GM19025 (cell line): ENCODE measurements around the gene DPF3.

Experiments used
- ATAC-seq: cut with Tn5 transposase; IDR thresholded peaks from one replicate; pipeline ENCODE4 v1.9.1; 2021; ENCODE audit warnings: mild to moderate bottlenecking, low read depth, moderate library complexity; ENCODE audit not compliant: unreplicated experiment

DPF3 gene

GRCh38 chr14:72801836-72802587, 91.9 kb downstream of the DPF3 start:
- ATAC-seq, result no peak

DNA sequence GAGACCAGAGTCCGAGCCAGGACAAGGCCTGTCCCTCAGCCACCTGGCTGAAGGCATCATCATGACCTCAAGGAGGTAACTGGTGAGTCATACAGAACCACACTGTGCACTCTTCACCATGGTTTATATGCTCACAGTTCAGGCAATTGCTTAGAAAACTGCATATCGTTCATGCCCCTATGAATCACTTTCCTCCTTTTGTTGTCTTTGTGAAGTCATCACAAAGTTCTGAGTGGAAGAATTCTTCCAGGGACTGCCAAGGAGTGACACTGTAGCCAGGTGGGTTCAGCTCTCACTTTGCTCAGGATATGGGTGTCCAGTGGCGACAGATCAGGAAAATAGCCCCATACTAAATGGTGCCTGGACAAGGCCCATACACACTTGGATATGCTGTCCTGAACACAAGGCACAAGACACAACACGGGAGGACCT, 92.5 kb downstream of the DPF3 start:
- ATAC-seq, result no peak

- ATAC-seq, result no peak
Observed at GRCh38 chr14:72800848-72801370, 93.0 kb downstream of the DPF3 start.

- no peak for ATAC-seq
Observed at GRCh38 chr14:72800296-72800695, 93.6 kb downstream of the DPF3 start.

GRCh38 chr14:72796935-72797334, 97.0 kb downstream of the DPF3 start:
- ATAC-seq, result no peak

DNA sequence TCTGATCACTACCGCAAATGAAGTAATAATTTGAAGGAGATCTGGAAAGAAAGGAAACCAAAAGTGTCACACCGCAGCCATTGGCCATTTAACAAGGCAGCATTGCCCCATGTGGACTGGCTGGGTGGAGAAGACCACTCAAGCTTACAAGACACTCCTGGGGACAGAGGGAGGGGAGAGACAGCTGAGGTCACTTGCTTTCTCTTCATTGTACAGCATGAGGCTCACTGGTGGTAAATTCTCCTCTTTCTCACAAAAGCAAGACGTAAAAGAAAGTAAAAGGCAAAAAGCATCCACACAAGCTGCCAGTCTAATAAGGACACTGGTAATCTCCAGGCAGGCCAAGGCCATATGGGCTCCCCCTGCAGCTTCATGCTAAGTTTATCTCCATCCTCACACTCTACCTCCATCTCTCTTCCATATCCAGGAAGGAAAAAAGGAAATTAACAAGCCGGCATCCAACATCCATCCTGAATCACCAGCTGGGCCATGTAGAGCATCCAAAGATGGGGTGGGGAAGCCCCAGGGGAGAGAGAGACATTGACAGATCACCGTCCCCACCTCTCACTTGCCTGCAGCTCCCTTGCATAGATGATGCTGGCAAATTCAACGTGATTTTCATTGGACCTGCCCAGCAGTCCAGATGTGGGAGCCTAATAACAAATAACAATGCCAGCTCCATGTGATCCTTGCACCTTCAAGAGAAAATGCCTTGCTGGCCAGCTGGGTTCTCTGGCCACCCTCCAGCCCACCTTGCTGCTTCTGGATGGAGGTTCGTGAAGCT, 100.6 kb downstream of the DPF3 start:
- ATAC-seq, result no peak

GRCh38 chr14:72792051-72792788, 101.7 kb downstream of the DPF3 start:
- no peak for ATAC-seq

- ATAC-seq, result no peak
Observed at GRCh38 chr14:72790887-72791566, 102.9 kb downstream of the DPF3 start.

GRCh38 chr14:72788972-72789728, 104.8 kb downstream of the DPF3 start:
- ATAC-seq, result no peak

- no peak for ATAC-seq
Observed at GRCh38 chr14:72788255-72788654, 105.6 kb downstream of the DPF3 start.

GRCh38 chr14:72787841-72788240, 106.1 kb downstream of the DPF3 start:
- no peak for ATAC-seq

- ATAC-seq, result no peak
Observed at GRCh38 chr14:72786378-72787350, 107.2 kb downstream of the DPF3 start.

- ATAC-seq, result no peak
Observed at GRCh38 chr14:72783741-72784140, 110.2 kb downstream of the DPF3 start.

DNA sequence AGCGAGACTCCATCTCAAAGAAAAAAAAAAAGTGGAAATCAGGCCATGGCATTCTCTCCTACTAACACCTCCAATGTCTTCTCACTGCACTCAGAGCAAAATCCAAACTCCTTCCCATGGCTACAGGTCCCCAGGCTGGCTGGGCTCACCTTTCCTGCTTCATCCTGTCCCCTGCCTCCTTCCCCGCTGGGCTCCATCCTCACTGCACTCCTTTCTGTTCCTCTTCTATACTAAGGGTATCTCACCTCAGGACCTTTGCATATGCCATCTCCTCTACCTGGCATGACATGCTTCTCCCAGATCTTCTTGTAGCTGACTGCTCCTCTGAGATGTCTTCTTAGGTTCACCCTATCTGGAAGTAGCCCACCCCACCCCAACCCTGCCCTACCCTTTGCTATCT, 111.1 kb downstream of the DPF3 start:
- ATAC-seq, result no peak

DNA sequence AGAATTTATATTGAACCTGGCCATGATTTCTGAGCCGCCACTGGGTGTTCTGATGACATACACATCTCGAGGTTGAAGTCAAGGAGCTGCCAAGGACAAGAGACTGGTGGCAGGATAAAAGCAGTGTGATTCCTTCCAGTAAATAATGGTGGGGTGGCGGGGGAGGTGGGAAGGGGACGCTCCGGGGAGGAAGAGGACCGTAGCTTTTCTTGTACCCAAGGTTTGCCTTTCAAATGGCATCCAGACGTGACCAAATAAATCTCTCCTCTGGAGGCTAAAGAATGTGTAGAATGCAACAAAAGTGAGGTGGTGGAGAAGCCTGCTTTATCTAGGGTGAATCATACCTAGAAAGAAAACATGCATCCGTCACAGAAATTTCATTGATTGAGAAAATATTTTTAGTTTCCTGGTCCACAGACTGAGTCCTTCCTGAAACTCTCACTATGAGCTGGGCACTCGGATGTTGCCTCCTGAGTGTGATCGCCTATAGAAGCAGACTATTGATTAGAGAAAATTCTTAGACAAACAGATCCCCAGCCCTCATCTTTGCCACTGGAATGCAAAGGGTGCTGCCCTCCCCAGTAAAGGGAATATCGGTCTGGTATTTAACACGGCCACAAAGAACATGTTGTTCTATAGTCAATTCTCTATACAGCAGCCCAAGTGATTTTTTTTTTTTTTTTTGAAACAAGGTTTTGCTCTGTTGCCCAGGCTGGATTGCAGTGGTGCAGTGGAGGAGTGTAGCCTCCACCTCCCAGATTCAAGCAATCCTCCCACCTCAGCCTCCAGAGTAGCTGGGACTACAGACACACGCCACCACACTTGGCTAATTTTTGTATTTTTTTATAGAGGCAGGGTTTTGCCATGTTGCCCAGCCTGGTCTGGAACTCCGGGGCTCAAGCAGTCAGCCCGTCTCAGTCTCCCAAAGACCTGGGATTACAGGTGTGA, 112.1 kb downstream of the DPF3 start:
- no peak for ATAC-seq

DNA sequence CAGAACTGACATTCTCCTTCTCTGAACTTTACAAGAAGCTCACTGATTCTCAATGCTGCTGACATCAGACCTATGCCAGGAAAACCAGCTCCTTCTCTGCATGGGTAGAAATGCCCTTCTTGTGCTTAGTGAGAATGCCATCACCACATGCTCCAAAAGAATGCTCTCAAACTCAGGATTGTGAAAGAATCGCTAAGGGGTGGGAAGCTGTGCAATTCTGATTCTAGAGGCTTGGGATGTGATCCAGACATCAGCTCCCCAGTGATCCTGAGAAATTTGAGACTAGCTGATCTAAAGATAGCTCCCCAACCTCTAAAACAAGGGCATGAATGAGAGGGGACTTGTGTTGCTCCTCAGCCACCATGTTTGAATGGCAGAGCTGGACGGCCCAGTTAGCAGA, 113.2 kb downstream of the DPF3 start:
- ATAC-seq, result no peak

DNA sequence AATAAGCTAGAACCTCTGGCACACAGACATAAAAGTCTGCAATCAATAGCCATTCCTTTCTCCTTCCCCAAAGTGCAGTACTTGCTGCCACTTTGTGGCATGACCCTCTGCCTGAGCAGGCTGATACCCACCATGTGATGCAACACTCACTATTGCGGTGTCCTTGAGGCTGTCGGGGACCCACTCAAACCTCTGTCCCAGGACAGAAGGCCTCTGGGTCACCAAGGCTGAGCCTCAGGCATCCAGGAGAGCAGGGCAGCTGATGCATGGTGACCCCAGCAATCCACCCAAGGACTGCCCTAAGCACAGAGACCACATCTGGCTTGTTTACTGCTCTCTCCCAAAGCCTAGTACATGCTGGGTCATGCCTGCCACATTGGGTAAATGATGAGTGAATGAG, 114.2 kb downstream of the DPF3 start:
- no peak for ATAC-seq
